D721Med (cell line): ENCODE data around the gene GEMIN7.
A peak's percentile ranks its signal among the peaks of the same experiment; 100 is the strongest.

Source experiments
- DNase-seq: peaks from one replicate; pipeline ENCODE4 v3.0.0; 2011; ENCODE audit warnings: low spot score; ENCODE audit not compliant: insufficient read length
- FAIRE-seq: peaks from 2 replicates; lab custom pipeline; 2011; peaks lifted over from hg19 to GRCh38; lab: Jason Lieb, UNC
- CTCF ChIP-seq: IDR thresholded peaks from 2 replicates; pipeline ENCODE4 v1.5.1; 2012; ENCODE audit warnings: mild to moderate bottlenecking, control low read depth; ENCODE audit not compliant: insufficient read depth; ENCODE audit errors: missing control alignments

The GEMIN7 gene

GRCh38 chr19:45079063-45079910 is at the start of gene GEMIN7:
Gene GEMIN7, plus strand, starts transcription at chr19:45079260. Its CDS starts 10,855 bp downstream, at chr19:45090115.
- TF ChIP-seq CTCF: no peak
- FAIRE-seq: no peak
- no peak for DNase-seq

- DNase-seq (no peak), FAIRE-seq (no peak)
- no peak for TF ChIP-seq CTCF
Measured at GRCh38 chr19:45030825-45031224, 48.2 kb upstream of the GEMIN7 start.

GRCh38 chr19:45032421-45032820 is 46.6 kb upstream of the GEMIN7 start:
- FAIRE-seq: no peak
- no peak for DNase-seq
- no peak for TF ChIP-seq CTCF

- DNase-seq (no peak), FAIRE-seq (no peak)
- TF ChIP-seq CTCF: no peak
Measured at GRCh38 chr19:45035755-45036154, 43.3 kb upstream of the GEMIN7 start.

GRCh38 chr19:45037393-45038169 is 41.5 kb upstream of the GEMIN7 start:
- TF ChIP-seq CTCF: no peak
- no peak for DNase-seq
- no peak for FAIRE-seq

- TF ChIP-seq CTCF: no peak
- DNase-seq (peak; percentile 70), FAIRE-seq (no peak)
Measured at GRCh38 chr19:45038931-45039893, 39.8 kb upstream of the GEMIN7 start, which contains the start of gene CLASRP. Gene CLASRP, plus strand, starts transcription at chr19:45039045. Its CDS starts 1,168 bp downstream, at chr19:45040213.
